Measurements from ENCODE around the gene ATG4C.
A peak's percentile ranks its signal among the peaks of the same experiment; 100 is the strongest.
"Not testable (repeated sequence)": the region's sequence is repeated elsewhere in the genome, so short reads cannot be mapped to it uniquely, and the experiment has no call there.

ATG4C gene, protein sequence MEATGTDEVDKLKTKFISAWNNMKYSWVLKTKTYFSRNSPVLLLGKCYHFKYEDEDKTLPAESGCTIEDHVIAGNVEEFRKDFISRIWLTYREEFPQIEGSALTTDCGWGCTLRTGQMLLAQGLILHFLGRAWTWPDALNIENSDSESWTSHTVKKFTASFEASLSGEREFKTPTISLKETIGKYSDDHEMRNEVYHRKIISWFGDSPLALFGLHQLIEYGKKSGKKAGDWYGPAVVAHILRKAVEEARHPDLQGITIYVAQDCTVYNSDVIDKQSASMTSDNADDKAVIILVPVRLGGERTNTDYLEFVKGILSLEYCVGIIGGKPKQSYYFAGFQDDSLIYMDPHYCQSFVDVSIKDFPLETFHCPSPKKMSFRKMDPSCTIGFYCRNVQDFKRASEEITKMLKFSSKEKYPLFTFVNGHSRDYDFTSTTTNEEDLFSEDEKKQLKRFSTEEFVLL

DNA sequence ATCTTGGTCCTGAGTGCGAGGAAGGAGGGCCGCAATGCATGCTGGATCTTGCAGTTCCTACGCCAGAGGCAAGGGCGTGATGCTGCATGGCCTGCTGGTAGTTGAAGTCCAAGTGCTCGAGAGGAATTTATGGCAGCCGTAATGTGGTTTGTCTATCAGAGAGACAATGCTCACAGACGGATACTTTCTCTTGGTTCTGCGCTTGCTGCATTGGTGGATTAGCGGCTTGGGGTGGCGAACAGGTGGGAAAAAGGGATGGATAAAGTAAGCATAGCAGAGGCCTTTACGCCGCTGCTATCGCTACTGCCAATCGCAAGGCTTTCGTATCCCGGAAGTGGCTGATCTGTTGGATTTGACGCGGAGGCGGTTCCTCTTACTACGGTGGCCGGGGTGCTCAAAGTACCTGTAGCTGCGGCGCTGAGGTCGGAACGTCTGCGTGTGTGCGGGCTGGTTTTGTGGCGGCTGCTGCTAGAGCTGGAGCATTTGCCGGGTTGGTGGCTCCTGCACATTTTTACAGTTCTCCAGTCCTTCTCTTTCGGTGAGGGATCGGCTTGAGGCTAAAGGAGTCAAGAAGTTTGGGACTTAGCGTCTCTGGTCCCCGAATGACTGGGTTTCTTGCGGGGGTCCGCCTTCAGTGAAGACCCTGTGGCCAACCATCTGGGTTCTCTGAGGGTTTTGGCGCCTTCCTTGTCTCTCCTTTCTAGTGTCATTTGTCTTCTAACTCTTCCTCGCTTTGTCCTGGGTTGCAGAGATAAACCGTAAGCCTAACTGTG is at the start of gene ATG4C:
TSS of gene ATG4C (plus strand) at position 397 of the 773 bp plus-strand sequence. CDS start 19,655 bp downstream, outside the sequence.
- peak; percentile 89 for DNase-seq

DNA sequence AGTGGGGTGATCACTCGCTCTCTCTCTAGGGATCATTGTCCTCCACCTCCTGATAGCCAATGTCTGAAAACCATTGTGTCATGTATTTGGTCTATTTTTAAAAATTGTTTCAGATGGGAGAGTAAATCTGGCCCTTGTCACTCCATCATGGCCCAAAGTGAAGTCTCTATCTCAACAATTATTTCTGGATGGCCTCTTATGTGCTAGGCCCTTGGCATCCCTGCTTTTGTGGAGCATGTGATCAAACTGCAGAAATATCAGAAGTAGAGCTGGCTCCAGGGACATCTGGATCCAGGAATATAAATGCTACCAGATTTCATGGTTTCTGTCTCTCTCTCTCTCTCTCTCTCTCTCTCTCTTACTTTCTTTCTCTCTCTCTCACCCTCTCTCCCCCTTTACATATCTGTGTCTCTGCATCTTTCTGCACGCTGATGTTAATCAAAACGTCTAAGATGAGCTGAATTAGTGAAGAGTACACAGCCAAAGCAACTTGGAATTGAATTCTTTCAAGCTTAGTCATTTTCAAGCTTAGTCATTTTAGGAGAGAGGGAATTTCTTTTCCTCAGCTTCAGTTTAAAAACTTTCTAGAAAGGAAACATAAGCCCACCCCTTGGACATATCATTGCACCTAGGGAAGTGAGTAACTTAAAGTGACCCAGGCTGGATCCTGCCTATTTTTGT is 48.3 kb upstream of the ATG4C start:
- no peak for DNase-seq

DNA sequence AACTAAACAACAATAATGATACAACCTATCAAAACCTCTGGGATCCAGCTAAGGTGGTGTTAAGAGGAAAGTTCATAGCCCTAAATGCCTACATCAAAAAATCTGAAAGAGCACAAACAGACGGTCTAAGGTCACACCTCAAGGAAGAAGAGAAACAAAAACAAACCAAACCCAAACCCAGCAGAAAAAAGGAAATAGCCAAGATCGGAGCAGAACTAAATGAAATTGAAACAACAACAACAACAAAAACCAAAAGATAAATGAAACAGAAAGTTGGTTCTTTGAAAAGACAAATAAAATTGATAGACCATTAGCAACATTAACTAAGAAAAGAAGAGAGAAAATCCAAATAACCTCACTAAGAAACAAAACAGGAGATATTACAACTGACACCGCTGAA is 43.2 kb upstream of the ATG4C start:
- DNase-seq = not testable (repeated sequence)

DNA sequence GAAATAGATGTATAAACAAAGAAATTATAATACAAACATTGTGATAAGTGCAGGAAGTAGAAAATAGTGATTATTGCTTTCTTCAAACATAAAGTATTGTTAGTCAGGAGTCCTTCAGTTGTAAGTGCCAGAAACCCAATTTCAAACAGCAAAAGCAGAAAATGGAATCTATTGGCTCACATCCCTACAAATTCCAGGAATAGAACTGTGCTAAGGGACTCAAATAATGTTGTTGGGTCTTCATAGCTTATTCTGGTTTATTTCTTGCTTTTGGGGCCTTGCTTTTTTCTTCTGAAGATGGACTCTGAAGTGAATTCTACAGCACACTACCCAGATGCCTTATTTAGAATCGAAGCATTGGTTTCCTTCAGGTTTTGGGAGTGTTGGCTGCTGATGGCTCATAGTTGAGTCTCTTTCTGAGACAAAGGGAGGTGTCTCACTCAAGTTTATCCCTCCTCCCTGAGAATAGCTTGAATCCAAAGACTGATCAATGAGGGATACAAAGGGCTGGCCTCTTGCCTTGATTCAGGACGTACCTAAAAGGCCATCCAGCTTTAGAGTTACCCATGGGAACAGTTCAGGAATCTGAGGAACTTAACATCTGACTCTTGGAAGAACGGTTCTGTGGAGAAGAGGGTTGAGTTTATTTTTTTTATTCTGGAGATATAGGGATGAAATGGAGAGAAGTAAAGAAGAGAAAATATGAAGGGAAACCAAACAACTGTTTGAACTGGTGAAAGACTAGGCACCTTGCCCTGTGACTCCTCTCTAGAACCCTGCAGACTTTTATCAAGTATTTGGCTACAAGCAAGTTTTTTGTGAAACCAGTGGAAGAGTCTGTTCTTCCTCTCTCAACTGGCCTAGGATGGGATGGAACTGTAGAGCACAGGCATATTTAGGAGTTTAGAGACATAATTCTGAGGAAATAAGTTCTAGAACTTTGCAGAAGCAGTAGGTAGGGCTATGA is 39.0 kb upstream of the ATG4C start:
- no peak for DNase-seq

DNA sequence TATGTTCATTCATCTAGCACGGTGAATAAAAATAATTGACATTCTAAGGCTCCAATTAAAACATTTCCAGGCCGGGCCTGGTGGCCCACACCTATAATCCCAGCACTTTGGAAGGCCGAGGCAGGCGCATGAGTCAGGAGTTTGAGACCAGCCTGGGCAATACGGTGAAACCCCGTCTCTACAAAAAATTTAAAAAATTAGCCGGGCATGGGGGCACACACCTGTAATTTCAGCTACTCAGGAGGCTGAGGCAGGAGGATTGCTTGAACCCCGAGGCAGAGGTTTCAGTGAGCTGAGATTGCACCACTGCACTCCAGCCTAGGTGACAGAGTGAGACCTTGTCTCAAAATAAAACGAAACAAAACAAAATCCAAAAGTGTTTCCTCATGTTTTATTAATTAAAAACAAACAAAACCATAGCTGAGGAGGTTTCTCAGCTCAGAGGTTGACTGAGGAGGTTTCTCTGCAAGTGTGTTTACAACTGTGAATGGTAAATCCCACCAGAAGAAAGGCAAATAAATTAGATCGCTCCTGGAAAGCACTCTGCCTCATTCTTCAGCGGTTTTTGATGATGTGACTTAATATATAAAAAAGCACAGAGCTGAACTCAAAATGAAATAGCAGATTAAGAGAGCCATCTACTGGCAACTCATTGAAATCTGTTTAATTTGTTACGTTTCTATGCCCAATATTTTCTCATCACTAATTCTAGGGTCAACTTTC is 37.7 kb upstream of the ATG4C start:
- DNase-seq = peak; percentile 30

DNA sequence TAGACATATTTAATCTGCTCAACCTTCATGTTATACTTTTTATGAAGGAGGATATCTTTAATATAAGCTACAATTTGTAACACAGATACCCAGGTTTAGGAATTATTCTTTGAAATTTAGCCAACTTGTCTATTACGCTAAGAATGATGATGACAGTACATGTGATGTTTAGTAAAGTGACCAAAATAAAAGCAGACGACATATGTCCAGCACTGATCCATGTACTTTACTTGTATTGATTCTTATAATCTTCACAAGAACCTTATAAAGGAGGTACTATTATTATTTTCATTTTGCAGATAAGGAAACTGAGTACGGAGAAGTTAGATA is 37.2 kb upstream of the ATG4C start:
- no peak for DNase-seq

DNA sequence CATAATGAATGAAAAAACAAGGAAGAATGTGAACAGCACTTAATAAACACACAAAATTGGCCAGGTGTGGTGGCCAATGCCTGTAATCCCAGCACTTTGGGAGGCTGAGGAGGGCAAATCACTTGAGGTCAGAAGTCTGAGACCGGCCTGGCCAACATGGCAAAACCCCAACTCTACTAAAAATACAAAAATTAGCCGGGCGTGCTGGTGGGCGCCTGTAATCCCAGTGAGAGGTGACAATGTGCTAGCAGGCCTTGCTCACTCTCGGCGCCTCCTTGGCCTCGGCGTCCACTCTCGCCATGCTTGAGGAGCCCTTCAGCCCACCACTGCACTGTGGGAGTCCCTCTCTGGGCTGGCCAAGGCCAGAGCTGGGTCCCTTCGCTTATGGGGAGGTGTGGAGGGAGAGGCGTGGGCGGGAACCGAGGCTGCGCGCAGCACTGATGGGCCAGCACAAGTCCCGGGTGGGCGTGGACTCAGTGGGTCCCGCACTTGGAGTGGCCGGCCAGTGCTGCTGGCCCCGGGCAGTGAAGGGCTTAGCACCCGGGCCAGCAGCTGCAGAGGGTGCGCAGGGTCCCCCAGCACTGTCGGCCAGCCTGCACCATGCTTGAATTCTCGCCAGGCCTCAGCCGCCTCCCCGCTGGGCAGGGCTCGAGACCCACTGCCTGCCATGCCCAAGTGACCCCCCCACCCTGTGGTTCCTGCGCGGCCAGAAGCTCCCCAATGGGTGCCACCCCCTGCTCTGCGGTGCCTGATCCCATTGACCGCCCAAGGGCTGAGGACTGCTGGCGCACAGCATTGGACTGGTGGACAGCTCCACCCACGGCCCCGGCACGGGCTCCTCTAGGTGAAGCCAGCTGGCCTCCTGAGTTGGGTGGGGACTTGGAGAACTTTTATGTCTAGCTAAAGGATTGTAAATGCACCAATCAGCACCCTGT is 30.6 kb upstream of the ATG4C start:
- no peak for DNase-seq

DNA sequence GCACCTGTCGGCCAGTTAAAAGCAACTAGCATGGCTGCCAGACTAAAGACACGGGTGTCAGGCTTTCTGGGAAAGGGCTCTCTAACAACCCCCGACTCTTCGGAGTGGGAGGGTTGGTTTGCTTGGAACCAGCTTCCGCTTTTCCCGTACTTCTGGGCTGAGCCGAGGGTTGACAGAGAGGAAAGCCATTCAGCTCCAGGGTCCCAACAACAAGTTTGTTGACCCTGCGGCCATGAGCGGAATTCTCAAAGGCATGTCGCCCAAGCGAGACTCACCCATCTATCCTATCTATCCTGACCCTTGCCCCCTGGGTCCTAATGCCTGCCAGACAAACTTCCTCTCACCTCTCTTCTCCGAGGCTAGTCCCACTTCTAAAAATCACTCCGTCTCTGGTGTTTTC is 29.0 kb upstream of the ATG4C start:
- not testable (repeated sequence) for DNase-seq

DNA sequence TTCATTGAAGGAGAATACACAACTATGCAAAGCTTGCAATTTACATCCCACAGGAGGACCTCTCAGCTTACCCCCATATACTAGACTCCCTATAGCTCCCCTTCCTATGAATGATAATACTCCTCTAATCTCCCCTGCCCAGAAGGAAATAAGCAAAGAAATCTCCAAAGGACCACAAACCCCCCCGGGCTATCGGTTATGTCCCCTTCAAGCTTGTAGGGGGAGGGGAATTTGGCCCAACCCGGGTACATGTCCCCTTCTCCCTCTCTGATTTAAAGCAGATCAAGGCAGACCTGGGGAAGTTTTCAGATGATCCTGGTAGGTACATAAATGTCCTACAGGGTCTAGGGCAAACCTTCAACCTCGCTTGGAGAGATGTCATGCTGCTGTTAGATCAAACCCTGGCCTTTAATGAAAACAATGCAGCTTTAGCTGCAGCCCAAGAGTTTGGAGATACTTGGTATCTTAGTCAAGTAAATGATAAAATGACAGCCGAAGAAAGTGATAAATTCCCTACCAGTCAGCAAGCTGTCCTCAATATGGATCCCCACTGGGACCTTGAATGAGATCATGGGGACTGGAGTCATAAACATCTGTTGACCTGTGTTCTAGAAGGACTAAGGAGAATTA is 27.6 kb upstream of the ATG4C start:
- DNase-seq = not testable (repeated sequence)

DNA sequence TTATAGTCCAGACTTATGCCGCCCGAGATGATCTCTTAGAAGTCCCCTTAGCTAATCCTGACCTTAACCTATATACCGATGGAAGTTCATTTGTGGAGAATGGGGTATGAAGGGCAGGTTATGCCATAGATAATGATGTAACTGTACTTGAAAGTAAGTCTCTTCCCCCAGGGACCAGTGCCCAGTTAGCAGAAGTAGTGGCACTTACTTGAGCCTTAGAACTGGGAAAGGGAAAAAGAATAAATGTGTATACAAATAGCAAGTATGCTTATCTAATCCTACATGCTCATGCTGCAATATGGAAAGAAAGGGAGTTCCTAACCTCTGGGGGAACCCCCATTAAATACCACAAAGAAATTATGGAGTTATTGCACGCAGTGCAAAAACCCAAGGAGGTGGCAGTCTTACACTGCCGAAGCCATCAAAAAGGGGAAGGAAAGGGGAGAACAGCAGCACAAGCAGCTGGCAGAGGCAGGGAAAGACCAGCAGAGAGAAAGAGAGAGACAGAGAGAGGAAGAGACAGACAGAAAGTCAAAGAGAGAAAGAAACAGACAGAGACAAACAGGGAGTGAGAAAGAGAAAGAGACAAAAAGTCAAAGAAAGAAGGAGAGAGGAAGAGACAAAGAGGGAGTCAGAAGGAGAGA is 24.6 kb upstream of the ATG4C start:
- DNase-seq = not testable (repeated sequence)

DNA sequence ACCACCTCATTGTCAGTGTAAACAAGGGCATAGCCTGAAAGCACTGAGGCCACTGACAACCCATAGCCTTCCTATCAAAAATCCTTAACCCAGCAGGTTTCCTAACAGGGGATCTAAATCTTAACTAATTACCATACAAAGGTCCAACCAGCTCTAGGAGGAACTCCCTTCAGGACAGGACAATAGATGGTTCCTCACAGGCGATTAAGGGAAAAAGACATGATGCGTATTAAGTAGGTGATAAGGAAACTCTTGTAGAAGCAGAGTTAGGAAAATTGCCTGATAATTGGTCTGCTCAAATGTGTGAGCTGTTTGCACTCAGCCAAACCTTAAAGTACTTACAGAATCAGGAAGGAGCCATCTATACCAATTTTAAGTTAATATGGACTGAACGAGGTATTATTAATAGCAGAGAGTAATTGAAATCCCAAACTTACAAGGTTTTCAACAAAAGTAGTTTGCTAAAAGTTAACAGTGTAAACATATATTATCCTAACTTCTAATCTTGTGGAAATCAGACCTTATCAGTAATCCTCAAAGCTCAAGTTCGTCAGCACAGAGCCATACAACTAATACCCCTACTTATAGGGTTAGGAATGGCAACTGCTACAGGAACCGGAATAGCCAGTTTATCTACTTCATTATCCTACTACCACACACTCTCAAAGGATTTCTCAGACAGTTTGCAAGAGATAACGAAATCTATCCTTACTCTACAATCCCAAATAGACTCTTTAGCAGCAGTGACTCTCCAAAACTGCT is 23.7 kb upstream of the ATG4C start:
- DNase-seq = not testable (repeated sequence)

DNA sequence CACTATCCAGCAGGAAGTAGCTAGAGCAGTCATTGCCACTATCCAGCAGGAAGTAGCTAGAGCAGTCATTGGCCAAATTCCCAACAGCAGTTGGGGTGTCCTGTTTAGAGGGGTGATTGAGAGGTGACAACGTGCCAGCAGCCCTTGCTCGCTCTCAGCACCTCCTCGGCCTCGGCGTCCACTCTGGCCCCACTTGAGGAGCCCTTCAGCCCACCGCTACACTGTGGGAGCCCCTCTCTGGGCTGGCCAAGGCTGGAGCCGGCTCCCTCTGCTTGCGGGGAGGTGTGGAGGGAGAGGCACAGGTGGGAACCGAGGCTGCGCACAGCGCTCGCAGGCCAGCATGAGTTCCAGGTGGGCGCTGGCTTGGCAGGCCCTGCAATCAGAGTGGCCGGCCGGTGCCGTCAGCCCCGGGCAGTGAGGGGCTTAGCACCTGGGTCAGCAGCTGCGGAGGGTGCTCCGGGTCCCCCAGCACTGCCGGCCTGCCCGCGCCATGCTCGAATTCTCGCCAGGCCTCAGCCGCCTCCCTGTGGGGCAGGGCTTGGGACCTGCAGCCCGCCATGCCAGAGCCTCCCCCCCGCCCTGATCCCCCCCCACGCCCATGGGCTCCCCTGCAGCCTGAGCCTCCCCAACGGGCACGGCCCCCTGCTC is 22.6 kb upstream of the ATG4C start:
- DNase-seq = not testable (repeated sequence)

DNA sequence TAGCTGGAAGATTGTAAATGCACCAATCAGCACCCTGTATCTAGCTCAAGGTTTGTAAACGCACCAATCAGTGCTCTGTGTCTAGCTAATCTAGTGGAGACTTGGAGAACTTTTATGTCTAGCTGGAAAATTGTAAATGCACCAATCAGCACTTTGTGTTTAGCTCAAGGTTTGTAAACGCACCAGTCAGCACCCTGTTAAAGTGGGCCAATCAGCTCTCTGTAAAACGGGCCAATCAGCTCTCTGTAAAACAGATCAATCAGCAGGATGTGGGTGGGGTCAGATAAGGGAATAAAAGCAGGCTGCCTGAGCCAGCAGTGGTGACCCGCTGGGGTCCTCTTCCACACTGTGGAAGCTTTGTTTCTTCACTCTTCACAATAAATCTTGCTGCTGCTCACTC is 21.9 kb upstream of the ATG4C start:
- not testable (repeated sequence) for DNase-seq

DNA sequence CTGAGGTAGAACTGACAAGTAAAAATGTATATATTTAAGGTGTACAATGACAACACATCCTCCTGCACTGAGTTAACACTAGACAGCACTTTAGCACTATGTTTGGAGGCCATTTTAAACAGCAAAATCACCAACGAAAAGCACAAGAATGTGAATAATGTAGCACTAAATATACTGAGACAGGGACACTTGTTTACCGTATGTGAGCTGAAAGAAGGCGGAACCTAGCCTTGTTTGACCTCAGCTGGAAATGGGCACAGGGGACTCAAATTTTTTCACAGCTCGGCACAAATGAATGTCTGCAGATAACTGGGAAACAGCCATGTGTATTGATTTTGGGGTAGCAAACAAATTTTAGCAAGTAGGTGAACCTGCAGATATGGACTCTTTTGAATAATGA is 18.0 kb upstream of the ATG4C start:
- DNase-seq = no peak

DNA sequence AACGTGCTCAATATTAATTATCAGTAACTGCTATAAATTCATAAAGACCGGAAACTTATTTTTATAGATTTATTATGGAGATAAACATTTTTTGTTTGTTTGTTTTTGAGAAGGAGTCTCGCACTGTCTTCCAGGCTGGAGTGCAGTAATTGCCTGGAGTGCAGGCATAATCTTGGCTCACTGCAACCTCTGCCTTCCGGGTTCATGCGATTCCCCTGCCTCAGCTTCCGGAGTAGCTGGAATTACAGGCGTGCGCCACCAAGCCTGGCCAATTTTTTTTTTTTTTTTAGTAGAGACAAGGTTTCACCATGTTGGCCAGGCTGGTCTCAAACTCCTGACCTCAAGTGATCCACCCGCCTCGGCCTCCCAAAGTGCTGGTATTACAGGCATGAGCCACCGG is 15.4 kb upstream of the ATG4C start:
- DNase-seq = not testable (repeated sequence)

DNA sequence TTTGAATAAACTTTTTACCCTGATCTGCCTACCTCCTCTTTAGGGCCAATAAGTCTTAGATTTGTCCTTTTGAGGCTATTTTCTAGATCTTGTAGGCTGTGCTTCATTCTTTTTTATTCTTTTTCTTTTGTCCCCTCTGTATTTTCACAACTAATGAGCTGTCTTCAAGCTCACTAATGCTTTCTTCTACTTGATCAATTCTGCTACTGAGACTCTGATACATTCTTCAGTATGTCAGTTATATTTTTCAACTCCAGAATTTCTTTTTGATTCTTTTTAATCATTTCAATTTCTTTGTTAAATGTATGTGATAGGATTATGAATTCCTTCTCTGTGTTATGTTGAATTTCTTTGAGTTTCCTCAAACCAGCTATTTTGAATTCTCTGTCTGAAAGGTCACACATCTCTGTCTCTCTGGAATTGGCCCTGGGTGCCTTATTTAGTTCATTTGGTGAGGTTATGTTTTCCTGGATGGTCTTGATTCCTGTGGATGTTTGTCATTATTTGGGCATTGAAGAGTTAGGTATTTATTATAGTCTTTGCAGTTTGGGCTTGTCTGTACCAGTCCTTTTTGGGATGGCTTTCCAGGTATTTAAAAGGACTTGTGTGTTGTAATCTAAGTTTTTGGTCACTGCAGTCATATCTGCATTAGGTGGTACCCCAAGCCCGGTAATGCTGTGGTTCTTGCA is 11.2 kb upstream of the ATG4C start:
- DNase-seq = no peak

DNA sequence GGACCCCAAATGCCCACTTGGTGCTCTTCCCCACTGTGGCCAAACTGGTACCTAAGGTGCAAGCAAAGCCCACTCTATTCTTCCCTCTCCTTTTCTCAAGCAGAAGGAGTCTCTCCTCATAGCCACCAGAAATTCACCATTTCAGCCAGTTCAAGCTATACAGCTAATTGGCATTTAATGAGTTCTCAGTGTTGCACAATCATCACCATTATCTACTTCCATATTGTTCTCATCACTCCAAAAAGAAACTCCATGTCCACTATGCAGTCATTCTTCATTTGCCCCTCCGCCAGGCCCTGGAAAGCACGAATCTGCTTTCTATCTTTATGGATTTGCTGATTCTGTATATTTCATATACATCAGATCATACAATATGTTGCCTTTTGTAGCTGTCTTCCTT is 9.9 kb upstream of the ATG4C start:
- DNase-seq = no peak

Measured in NCI-H2107 (cell line).